GM18870 (cell line): ENCODE data around the gene TPCN2.

ENCODE experiments used
- ATAC-seq: cut with Tn5 transposase; IDR thresholded peaks from one replicate; pipeline ENCODE4 v1.9.1; 2021; ENCODE audit warnings: moderate library complexity; ENCODE audit not compliant: unreplicated experiment

Gene TPCN2

GRCh38 chr11:69091638-69092165, 43.0 kb downstream of the TPCN2 start:
- no peak for ATAC-seq

- no peak for ATAC-seq
These were observed 43.5 kb downstream of the TPCN2 start for GRCh38 chr11:69092263-69092662.

- ATAC-seq = no peak
These were observed 44.4 kb downstream of the TPCN2 start for GRCh38 chr11:69093106-69093505.

- ATAC-seq = no peak
These were observed 45.6 kb downstream of the TPCN2 start for GRCh38 chr11:69094111-69094914.

GRCh38 chr11:69094915-69095290, 46.2 kb downstream of the TPCN2 start:
- ATAC-seq = no peak

GRCh38 chr11:69095300-69095699, 46.6 kb downstream of the TPCN2 start:
- ATAC-seq = no peak

- ATAC-seq = no peak
These were observed 47.7 kb downstream of the TPCN2 start for GRCh38 chr11:69096473-69096872.

GRCh38 chr11:69097263-69097662, 48.5 kb downstream of the TPCN2 start:
- no peak for ATAC-seq

- ATAC-seq = no peak
These were observed 50.4 kb downstream of the TPCN2 start for GRCh38 chr11:69099180-69099579.

GRCh38 chr11:69100454-69101114, 51.9 kb downstream of the TPCN2 start:
- ATAC-seq = no peak

- ATAC-seq = no peak
These were observed 52.5 kb downstream of the TPCN2 start for GRCh38 chr11:69101115-69101791.

- no peak for ATAC-seq
These were observed 53.3 kb downstream of the TPCN2 start for GRCh38 chr11:69101792-69102695.

GRCh38 chr11:69102732-69103615, 54.2 kb downstream of the TPCN2 start:
- ATAC-seq = no peak

GRCh38 chr11:69104212-69104855, 55.6 kb downstream of the TPCN2 start:
- ATAC-seq = no peak

GRCh38 chr11:69104856-69105395, 56.2 kb downstream of the TPCN2 start:
- no peak for ATAC-seq

- no peak for ATAC-seq
These were observed 56.8 kb downstream of the TPCN2 start for GRCh38 chr11:69105461-69106030.

- no peak for ATAC-seq
These were observed 57.5 kb downstream of the TPCN2 start for GRCh38 chr11:69106031-69106811.

- ATAC-seq = no peak
These were observed 58.7 kb downstream of the TPCN2 start for GRCh38 chr11:69107413-69107812.
